Testis (tissue), 3 donors: ENCODE measurements around the gene MKX. TPM values are rescaled to one million over a fixed set of nuclear protein-coding genes. Genes with fewer than 3 reads are reported as not detected.

Experiments
- DNase-seq: peaks from one replicate; pipeline ENCODE4 v3.0.0-alpha.2; 2019
- H3K27ac ChIP-seq, 2 donors: fragments of 200-600 bp; sonication (generic); one replicate each; pipeline ENCODE4 v1.5.1; 2019
- H3K27me3 ChIP-seq: fragments of 200-600 bp; sonication (generic); one replicate; pipeline ENCODE4 v1.5.1; 2019
- H3K36me3 ChIP-seq: fragments of 200-600 bp; sonication (generic); one replicate; pipeline ENCODE4 v1.5.1; 2017; ENCODE audit warnings: low read depth; ENCODE audit errors: missing control alignments
- H3K4me1 ChIP-seq: fragments of 200-600 bp; sonication (generic); one replicate; pipeline ENCODE4 v1.5.1; 2019
- H3K4me3 ChIP-seq, 2 donors: fragments of 200-600 bp; sonication (generic); one replicate each; pipeline ENCODE4 v1.5.1; 2017 to 2019
- H3K9me3 ChIP-seq: fragments of 200-600 bp; sonication (generic); one replicate; pipeline ENCODE4 v1.5.1; 2017
- POLR2A ChIP-seq: fragments of 450-650 bp; IDR thresholded peaks from one replicate; pipeline ENCODE4 v1.6.1; 2017; ENCODE audit warnings: antibody characterized with exemption, mild to moderate bottlenecking, moderate library complexity
- WGBS, 2 donors: methylation state at CpG; one replicate each; pipeline ENCODE4 v1.1.5; 2018; 5-methylcytosine and 5-hydroxymethylcytosine counted together
- intact Hi-C: fragments of 100-400 bp; cut with DNase I; formaldehyde crosslinking; loops from one replicate; pipeline ENCODE4 v1.15.1; 2023; ENCODE audit warnings: low total_unique reads
- polyA plus RNA-seq: library from polyadenylated mRNA; stranded (reverse); fragments of 350-450 nt; fragmentation: Illumina TruSeq; extraction: RNeasy Lipid Tissue Mini Kit (QIAGEN cat#74804); gene quantifications from one replicate; pipeline ENCODE4 v1.2.3, GENCODE V29; 2014; ENCODE audit warnings: low read depth, low replicate concordance; ENCODE audit not compliant: insufficient read depth
- total RNA-seq, 2 donors: library from RNA; depleted of rRNA; stranded (reverse); fragments of >200 nt; gene quantifications; one replicate each; pipeline ENCODE4 v1.2.3, GENCODE V29; 2016
- TF ChIP-seq, protein P1 (sequence below), 3 experiments: fragments of 450-650 bp in 2 of 3; fragments of 200-600 bp in 1 of 3; sonication (generic) in 1 of 3; IDR thresholded peaks; one replicate each; pipeline ENCODE4 v1.5.1; 2016 to 2019; ENCODE audit warnings: antibody characterized with exemption in 3 of 3, mild to moderate bottlenecking in 2 of 3, moderate library complexity in 1 of 3

The MKX gene
- total and polyA plus RNA-seq, 3 donors from 2014 or later = 1.1 to 4.2 (median 1.7) TPM

DNA sequence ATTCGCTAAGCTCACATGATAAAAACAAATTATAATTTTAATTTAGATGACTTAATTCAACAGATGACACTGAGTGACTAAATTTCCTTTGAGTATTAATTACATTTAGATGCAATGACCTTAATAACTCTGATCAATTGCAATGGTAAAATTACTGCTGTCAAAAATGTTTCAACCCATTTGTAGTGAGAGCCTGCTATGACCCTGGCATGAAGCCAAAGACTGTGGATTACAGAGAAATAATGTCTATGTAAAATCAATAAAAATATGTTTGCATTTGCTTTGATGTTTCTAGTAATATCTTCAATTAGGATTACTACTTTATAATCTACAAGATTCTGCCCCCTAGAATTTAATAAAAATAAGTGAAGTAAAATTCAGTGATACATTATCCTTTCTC is 15.6 kb downstream of the MKX start:
- H3K27ac ChIP-seq = no peak overlapping the region
- H3K9me3 ChIP-seq = no peaks in the 10 kb centered on the region
- 97 to 98% methylated on average over 1 of the region's 1 CpG for WGBS, 2 donors
- H3K27me3 ChIP-seq = no peaks in the 10 kb centered on the region
- H3K36me3 ChIP-seq = no peaks in the 10 kb centered on the region
- no peaks in the 10 kb centered on the region for H3K4me1 ChIP-seq
- H3K4me3 ChIP-seq = no peak overlapping the region
- intact Hi-C loops = no loop called here
- TF ChIP-seq, protein P1, sequence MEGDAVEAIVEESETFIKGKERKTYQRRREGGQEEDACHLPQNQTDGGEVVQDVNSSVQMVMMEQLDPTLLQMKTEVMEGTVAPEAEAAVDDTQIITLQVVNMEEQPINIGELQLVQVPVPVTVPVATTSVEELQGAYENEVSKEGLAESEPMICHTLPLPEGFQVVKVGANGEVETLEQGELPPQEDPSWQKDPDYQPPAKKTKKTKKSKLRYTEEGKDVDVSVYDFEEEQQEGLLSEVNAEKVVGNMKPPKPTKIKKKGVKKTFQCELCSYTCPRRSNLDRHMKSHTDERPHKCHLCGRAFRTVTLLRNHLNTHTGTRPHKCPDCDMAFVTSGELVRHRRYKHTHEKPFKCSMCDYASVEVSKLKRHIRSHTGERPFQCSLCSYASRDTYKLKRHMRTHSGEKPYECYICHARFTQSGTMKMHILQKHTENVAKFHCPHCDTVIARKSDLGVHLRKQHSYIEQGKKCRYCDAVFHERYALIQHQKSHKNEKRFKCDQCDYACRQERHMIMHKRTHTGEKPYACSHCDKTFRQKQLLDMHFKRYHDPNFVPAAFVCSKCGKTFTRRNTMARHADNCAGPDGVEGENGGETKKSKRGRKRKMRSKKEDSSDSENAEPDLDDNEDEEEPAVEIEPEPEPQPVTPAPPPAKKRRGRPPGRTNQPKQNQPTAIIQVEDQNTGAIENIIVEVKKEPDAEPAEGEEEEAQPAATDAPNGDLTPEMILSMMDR (IDR thresholded peaks at IDR 0.05) = no peak
- no peak for TF ChIP-seq POLR2A
- DNase-seq = no peak

DNA sequence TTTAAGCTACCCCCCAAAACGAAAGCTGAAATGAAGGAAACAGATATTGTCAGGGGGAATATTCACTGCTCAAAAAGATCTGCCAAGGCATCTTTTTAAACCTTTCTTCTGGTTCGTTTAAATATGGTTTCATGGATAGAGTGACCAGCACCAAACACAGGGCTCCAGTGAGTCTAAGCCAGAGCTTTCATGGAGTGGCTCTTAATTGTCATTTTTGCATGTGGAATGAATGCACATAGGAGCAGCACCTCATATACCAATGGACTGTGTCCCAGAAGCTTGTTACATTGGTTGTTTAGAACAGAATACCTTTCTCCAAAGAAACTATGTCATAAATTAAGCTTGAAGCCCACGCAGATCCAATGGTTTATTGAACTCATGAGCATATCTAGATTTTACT is 17.3 kb downstream of the MKX start:
- TF ChIP-seq, protein P1 (IDR thresholded peaks at IDR 0.05) = no peak
- TF ChIP-seq POLR2A = no peak
- no peaks in the 10 kb centered on the region for H3K4me1 ChIP-seq
- intact Hi-C loops = no loop called here
- no peaks in the 10 kb centered on the region for H3K9me3 ChIP-seq
- no peak overlapping the region for H3K4me3 ChIP-seq
- no peaks in the 10 kb centered on the region for H3K27me3 ChIP-seq
- peak overlapping the region in 1 of 2 donors; percentile 32 for H3K27ac ChIP-seq
- WGBS, 2 donors = 65 to 68% methylated on average over 3 of the region's 3 CpGs
- DNase-seq = no peak
- H3K36me3 ChIP-seq = no peaks in the 10 kb centered on the region

DNA sequence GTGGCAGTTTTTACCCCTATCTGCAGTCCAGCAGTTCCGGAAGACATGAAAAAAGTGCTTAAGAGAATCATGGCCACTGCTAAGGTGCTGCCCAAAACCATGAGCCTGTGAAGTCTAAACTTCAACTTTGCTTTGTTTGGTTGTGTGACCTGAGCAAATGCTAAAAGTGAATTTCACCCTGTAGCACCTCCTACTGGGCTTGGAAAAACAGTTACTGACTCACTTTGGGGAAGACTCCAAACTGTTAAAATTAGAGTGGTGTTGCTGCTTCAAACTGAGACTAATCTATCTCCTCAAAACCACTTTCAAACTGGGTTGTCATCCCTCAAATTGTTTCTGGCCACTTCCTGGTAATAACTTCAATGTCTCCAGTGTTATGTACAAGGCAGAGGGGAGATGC is 21.3 kb downstream of the MKX start:
- no peaks in the 10 kb centered on the region for H3K27me3 ChIP-seq
- TF ChIP-seq, protein P1 (IDR thresholded peaks at IDR 0.05) = no peak
- TF ChIP-seq POLR2A = no peak
- no peak overlapping the region for H3K4me3 ChIP-seq
- H3K27ac ChIP-seq = no peak overlapping the region
- intact Hi-C loops = no loop called here
- no peak for DNase-seq
- H3K4me1 ChIP-seq = no peaks in the 10 kb centered on the region
- H3K9me3 ChIP-seq = no peaks in the 10 kb centered on the region
- H3K36me3 ChIP-seq = no peaks in the 10 kb centered on the region
- 81 to 100% methylated on average over 1 of the region's 1 CpG for WGBS, 2 donors

DNA sequence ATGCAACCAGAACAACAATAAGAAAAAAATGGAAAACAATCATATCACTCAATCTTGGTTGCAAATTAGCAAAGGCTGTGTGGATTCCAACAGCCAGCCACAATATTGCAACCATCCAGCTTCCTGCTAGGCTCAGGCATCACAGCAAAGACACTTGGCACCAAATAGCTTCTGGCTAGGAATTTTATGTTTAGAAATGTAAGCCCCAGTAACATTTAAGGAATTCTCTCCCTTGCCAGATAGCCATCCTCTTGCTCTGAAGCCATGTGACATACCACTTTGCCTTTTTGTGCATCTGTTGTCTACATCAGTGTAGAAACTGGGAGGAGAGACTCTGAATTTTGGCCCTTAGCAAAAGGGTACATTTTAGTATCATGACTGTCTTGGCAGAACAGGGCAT is 22.2 kb downstream of the MKX start:
- TF ChIP-seq, protein P1 (IDR thresholded peaks at IDR 0.05) = no peak
- no peak for TF ChIP-seq POLR2A
- Histone ChIP-seq H3K4me1 (no peaks in the 10 kb centered on the region), H3K9me3 (no peaks in the 10 kb centered on the region), H3K27me3 (no peaks in the 10 kb centered on the region), H3K36me3 (no peaks in the 10 kb centered on the region), H3K27ac (no peak overlapping the region), H3K4me3 (no peak overlapping the region)
- intact Hi-C loops = no loop called here
- no peak for DNase-seq

DNA sequence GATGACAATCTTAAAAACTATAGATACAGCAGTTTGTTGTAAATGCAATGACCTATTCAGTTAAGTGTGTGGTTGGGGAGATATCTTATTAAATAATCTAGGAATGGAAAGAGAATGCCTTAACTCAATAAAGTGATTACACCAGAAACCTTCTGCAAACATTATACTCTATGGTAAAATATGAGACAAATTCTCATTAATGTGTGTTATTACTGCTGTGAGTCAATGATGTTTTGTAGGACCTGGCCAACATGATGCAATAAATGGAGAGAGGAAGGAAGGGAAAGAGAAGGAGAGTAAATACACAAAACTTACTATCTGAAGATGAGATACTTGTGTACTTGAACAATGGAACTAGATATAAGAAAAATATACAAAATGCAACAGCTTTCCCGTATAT is 25.1 kb downstream of the MKX start:
- intact Hi-C loops = no loop called here
- Histone ChIP-seq H3K4me1 (peaks cover 1% of the 10 kb centered on the region), H3K27me3 (no peaks in the 10 kb centered on the region), H3K4me3 (no peak overlapping the region), H3K36me3 (no peaks in the 10 kb centered on the region), H3K27ac (no peak overlapping the region), H3K9me3 (no peaks in the 10 kb centered on the region)
- 80 to 98% methylated on average over 1 of the region's 1 CpG for WGBS, 2 donors
- no peak for TF ChIP-seq POLR2A
- TF ChIP-seq, protein P1 (IDR thresholded peaks at IDR 0.05) = no peak
- DNase-seq = no peak
